Astrocyte of the cerebellum (primary cell): Measurements from ENCODE around the gene KCNAB2.

Source experiments
- DNase-seq: peaks from one replicate; pipeline ENCODE4 v3.0.0-alpha.2; 2011; ENCODE audit warnings: low read depth
- H3K4me3 ChIP-seq: 2 replicates; pipeline ENCODE4 v1.5.1; 2011; ENCODE audit warnings: mild to moderate bottlenecking, low read depth, low read length, moderate library complexity
- in situ Hi-C: cut with HindIII; loops from 2 replicates; pipeline ENCODE4 v1.10.0; 2017; ENCODE audit warnings: low sequenced_read_pairs
- TF ChIP-seq, protein P1 (sequence below): IDR thresholded peaks from 2 replicates; pipeline ENCODE4 v1.5.1; 2012; ENCODE audit warnings: low read length, low read depth, moderate library complexity, mild to moderate bottlenecking; ENCODE audit errors: missing control alignments

Gene KCNAB2

GRCh38 chr1:6045561-6045960 lies at the start of gene KCNAB2:
KCNAB2 (plus strand) TSS chr1:6045888; CDS start chr1:6051537, 5,649 bp downstream.
- TF ChIP-seq, protein P1, sequence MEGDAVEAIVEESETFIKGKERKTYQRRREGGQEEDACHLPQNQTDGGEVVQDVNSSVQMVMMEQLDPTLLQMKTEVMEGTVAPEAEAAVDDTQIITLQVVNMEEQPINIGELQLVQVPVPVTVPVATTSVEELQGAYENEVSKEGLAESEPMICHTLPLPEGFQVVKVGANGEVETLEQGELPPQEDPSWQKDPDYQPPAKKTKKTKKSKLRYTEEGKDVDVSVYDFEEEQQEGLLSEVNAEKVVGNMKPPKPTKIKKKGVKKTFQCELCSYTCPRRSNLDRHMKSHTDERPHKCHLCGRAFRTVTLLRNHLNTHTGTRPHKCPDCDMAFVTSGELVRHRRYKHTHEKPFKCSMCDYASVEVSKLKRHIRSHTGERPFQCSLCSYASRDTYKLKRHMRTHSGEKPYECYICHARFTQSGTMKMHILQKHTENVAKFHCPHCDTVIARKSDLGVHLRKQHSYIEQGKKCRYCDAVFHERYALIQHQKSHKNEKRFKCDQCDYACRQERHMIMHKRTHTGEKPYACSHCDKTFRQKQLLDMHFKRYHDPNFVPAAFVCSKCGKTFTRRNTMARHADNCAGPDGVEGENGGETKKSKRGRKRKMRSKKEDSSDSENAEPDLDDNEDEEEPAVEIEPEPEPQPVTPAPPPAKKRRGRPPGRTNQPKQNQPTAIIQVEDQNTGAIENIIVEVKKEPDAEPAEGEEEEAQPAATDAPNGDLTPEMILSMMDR = no peak
- DNase-seq = no peak
- in situ Hi-C loops = no loop called here
- H3K4me3 ChIP-seq = no peak within 1 kb of the TSS

DNA sequence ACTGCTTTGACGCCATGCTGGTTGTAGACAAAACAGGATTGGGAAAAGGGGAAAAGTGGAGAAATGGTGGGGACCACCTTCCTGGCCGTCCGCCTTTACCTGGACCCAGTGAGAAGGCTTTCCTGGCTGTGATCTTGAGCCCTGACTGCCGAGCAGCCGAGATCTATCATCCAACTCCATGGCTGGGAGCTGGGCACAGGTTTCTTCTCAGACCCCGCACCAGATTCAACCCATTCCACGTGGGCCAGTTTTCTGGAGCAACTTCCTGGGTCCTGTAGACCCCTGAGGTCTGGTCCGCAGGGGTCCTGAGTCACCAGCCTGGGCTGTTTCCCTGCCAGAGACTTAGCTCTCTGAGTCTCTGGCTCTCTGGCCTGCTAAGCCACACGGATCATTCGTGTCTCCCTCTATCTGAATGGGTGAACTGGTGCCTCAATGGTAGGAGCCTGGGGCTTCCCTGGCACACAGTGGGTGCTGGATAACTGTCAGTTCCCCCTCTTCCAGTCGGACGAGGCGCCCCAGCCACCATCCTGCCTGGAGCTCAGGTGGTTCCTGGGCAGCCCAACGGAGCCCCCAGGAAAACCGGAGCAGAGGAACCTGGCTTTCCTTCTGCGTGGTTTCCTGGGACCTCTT lies 48.9 kb upstream of the KCNAB2 start:
- H3K4me3 ChIP-seq = no peak overlapping the region
- DNase-seq = no peak
- in situ Hi-C loops = no loop called here
- TF ChIP-seq, protein P1 = no peak

GRCh38 chr1:5997316-5997715 lies 48.4 kb upstream of the KCNAB2 start:
- no peak overlapping the region for H3K4me3 ChIP-seq
- in situ Hi-C loops = no loop called here
- TF ChIP-seq, protein P1 = no peak
- no peak for DNase-seq

GRCh38 chr1:5998051-5998905 lies 47.4 kb upstream of the KCNAB2 start:
- no peak overlapping the region for H3K4me3 ChIP-seq
- no peak for DNase-seq
- TF ChIP-seq, protein P1 = no peak
- in situ Hi-C loops = no loop called here

- H3K4me3 ChIP-seq = no peak overlapping the region
- TF ChIP-seq, protein P1 = no peak
- in situ Hi-C loops = no loop called here
- no peak for DNase-seq
Observed at GRCh38 chr1:5998906-5999301, 46.8 kb upstream of the KCNAB2 start.

GRCh38 chr1:5999711-6000443 lies 45.8 kb upstream of the KCNAB2 start:
- TF ChIP-seq, protein P1 = no peak
- H3K4me3 ChIP-seq = no peak overlapping the region
- no peak for DNase-seq
- in situ Hi-C loops = no loop called here
